ENCODE results near the gene GRB7. TPM values are rescaled to one million over a fixed set of nuclear protein-coding genes. Genes with fewer than 3 reads are reported as not detected.
A peak's percentile ranks its signal among the peaks of the same experiment; 100 is the strongest.

GRB7 gene
- total and polyA plus RNA-seq, 2 donors (not counting 1 experiment from before 2014, with no cell fraction given), result 0.81 to 0.84 TPM

DNA sequence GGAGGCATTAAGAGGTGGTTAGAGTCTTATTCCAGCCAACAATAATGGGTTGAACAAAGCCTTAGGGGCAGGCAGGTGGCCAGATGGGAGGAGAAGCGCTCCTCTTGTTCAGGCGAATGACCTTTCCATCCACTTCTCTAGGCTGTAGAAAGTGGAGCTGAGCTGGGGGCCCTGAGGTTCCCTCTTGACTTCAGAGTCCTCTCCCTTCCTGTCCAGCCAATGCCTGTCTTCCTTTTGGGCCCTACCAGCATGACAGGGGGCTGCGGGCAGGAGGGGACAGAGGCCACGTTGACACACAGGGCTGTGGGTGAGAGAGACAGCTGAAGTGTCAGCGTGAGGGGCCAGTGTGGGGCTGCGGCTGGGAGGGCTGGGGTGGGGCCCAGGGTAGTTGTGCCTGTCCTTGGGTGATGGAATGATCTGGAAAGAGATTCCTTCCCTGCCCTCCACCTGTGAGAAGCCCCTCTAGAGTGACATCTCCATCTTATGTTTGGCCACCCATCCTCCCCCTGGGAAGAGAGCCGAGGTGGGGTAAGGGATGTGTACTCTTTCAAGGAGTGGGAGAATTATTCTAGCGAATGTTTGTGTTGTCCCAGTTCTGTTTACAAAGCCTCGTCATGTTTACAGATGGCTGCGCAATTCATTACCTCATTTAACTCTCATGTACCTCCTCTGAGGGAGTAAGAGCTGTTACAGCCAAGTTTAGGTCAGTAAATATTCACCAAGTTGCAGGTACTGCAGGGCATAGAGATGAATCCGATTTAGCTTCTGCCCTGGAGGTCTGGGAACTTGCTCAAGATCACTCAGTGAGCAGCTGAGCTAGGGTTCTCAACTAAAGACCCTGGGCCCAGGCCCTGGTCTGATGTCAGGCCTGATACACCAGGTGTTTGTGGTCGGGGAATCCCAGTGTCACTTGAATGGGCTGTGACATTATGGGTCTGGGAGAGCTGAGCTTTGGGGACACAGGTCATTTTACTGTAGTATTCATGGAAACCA is 34.5 kb upstream of the GRB7 start:
- ChIA-PET POLR2A (no interaction called here), CTCF (interaction anchor here (0.7 kb wide), 1 partner anchor 36 kb away, joined by 3 read pairs; no protein-coding TSS in a partner anchor)
- H3K27me3 Mint-ChIP-seq, result peaks cover 30% of the 10 kb centered on the region
- no peak overlapping the region for H3K27ac Mint-ChIP-seq
- Histone ChIP-seq H3K9me3 (ENCODE audit: control extremely low read depth in 1 of 3, control insufficient read depth in 2 of 3, insufficient read depth in 1 of 3, low read length in 2 of 3) (peaks cover 0 to 4% (median 0%) of the 10 kb centered on the region in 3 donors), H3K4me3 (ENCODE audit: control extremely low read depth in 1 of 5, extremely low read depth in 1 of 5, insufficient read depth in 1 of 5, low read depth in 2 of 5, low read length in 4 of 5) (no peak overlapping the region), H3K4me1 (ENCODE audit: control insufficient read depth in 2 of 2, insufficient read depth in 2 of 2, low read length in 2 of 2) (peaks cover 17 to 24% of the 10 kb centered on the region in 2 donors), H3K79me2 (ENCODE audit: control insufficient read depth, insufficient read depth, low read length) (no peaks in the 10 kb centered on the region), H3K27ac (ENCODE audit: low read length in 2 of 2) (no peak overlapping the region), H4K20me1 (ENCODE audit: control insufficient read depth, insufficient read depth, low read length, poor library complexity, severe bottlenecking) (no peaks in the 10 kb centered on the region), H3K36me3 (replicated peaks in 1 of 2; ENCODE audit: control extremely low read depth in 1 of 2, control insufficient read depth in 1 of 2, extremely low read depth in 1 of 2, insufficient read depth in 2 of 2, low read length in 1 of 2) (no peaks in the 10 kb centered on the region), H3K27me3 (replicated peaks in 1 of 4; ENCODE audit: control extremely low read depth in 1 of 4, control insufficient read depth in 3 of 4, insufficient read depth in 4 of 4, low read length in 3 of 4) (peaks cover 0 to 33% (median 17%) of the 10 kb centered on the region in 4 experiments), H3K4me2 (replicated peaks; ENCODE audit: low read depth, low read length, poor library complexity, severe bottlenecking) (no peak overlapping the region), H3K9ac (ENCODE audit: low read length) (no peak overlapping the region), H2AFZ (ENCODE audit: insufficient read depth, low read depth, low read length, poor library complexity, severe bottlenecking) (no peak overlapping the region)
- DNase-seq (peak; percentile 34), ATAC-seq (ENCODE audit: low read depth) (peak; percentile 33)
- no peak overlapping the region for H3K4me3 Mint-ChIP-seq
- no peaks in the 10 kb centered on the region for H3K9me3 Mint-ChIP-seq (ENCODE audit: insufficient read depth)
- WGBS (ENCODE audit: insufficient coverage), result 88% methylated on average over 2 of the region's 12 CpGs
- TF ChIP-seq, protein P1, sequence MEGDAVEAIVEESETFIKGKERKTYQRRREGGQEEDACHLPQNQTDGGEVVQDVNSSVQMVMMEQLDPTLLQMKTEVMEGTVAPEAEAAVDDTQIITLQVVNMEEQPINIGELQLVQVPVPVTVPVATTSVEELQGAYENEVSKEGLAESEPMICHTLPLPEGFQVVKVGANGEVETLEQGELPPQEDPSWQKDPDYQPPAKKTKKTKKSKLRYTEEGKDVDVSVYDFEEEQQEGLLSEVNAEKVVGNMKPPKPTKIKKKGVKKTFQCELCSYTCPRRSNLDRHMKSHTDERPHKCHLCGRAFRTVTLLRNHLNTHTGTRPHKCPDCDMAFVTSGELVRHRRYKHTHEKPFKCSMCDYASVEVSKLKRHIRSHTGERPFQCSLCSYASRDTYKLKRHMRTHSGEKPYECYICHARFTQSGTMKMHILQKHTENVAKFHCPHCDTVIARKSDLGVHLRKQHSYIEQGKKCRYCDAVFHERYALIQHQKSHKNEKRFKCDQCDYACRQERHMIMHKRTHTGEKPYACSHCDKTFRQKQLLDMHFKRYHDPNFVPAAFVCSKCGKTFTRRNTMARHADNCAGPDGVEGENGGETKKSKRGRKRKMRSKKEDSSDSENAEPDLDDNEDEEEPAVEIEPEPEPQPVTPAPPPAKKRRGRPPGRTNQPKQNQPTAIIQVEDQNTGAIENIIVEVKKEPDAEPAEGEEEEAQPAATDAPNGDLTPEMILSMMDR (IDR thresholded peaks at IDR 0.05), result no peak
- no peak for TF ChIP-seq EZH2 (IDR thresholded peaks at IDR 0.05; ENCODE audit: borderline replicate concordance, insufficient read depth, low read depth, low read length, poor library complexity, severe bottlenecking)
- H3K4me1 Mint-ChIP-seq, result peaks cover 18% of the 10 kb centered on the region
- intact Hi-C loops (cut with micrococcal nuclease), result no loop called here

DNA sequence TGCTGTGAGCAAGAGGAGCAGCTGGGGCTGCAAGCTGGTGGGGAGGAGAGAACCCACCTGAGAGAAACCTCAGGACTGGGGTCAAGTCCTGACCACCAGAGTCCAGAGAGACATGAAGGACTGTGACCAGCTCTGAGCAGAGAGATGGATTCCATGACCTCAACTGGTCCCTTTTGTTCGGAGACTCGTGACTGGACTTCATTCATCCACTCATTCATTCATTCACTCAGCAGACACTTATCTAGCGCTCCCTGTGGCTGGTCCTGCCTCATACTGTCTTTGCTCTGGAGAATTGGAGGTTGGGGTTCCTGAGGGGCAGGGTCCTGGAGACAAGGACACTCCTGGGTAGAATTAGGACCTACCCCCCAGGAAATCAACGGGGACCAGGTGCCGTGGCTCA is 33.8 kb upstream of the GRB7 start:
- Mint-ChIP-seq H3K4me1 (peaks cover 18% of the 10 kb centered on the region), H3K27me3 (peaks cover 27% of the 10 kb centered on the region), H3K4me3 (no peak overlapping the region), H3K27ac (no peak overlapping the region), H3K9me3 (ENCODE audit: insufficient read depth) (no peaks in the 10 kb centered on the region)
- H3K4me3 ChIP-seq (ENCODE audit: control extremely low read depth in 1 of 5, extremely low read depth in 1 of 5, insufficient read depth in 1 of 5, low read depth in 2 of 5, low read length in 4 of 5), result no peak overlapping the region
- ChIA-PET POLR2A (no interaction called here), CTCF (interaction anchor here (0.7 kb wide), 1 partner anchor 37 kb away, joined by 3 read pairs; no protein-coding TSS in a partner anchor)
- H3K9ac ChIP-seq (ENCODE audit: low read length), result no peak overlapping the region
- H4K20me1 ChIP-seq (ENCODE audit: control insufficient read depth, insufficient read depth, low read length, poor library complexity, severe bottlenecking), result no peaks in the 10 kb centered on the region
- WGBS (ENCODE audit: insufficient coverage), result 91% methylated on average over 2 of the region's 5 CpGs
- no peak overlapping the region for H2AFZ ChIP-seq (ENCODE audit: insufficient read depth, low read depth, low read length, poor library complexity, severe bottlenecking)
- DNase-seq (no peak), ATAC-seq (ENCODE audit: low read depth) (no peak)
- H3K27ac ChIP-seq (ENCODE audit: low read length in 2 of 2), result no peak overlapping the region
- H3K9me3 ChIP-seq (ENCODE audit: control extremely low read depth in 1 of 3, control insufficient read depth in 2 of 3, insufficient read depth in 1 of 3, low read length in 2 of 3), result peaks cover 0 to 4% (median 0%) of the 10 kb centered on the region in 3 donors
- intact Hi-C loops (cut with micrococcal nuclease), result no loop called here
- H3K4me2 ChIP-seq (replicated peaks; ENCODE audit: low read depth, low read length, poor library complexity, severe bottlenecking), result no peak overlapping the region
- H3K27me3 ChIP-seq (replicated peaks in 1 of 4; ENCODE audit: control extremely low read depth in 1 of 4, control insufficient read depth in 3 of 4, insufficient read depth in 4 of 4, low read length in 3 of 4), result peaks cover 0 to 27% (median 17%) of the 10 kb centered on the region in 4 experiments
- TF ChIP-seq, protein P1 (IDR thresholded peaks at IDR 0.05), result no peak
- no peak for TF ChIP-seq EZH2 (IDR thresholded peaks at IDR 0.05; ENCODE audit: borderline replicate concordance, insufficient read depth, low read depth, low read length, poor library complexity, severe bottlenecking)
- no peaks in the 10 kb centered on the region for H3K79me2 ChIP-seq (ENCODE audit: control insufficient read depth, insufficient read depth, low read length)
- H3K36me3 ChIP-seq (replicated peaks in 1 of 2; ENCODE audit: control extremely low read depth in 1 of 2, control insufficient read depth in 1 of 2, extremely low read depth in 1 of 2, insufficient read depth in 2 of 2, low read length in 1 of 2), result no peaks in the 10 kb centered on the region
- peaks cover 18 to 24% of the 10 kb centered on the region in 2 donors for H3K4me1 ChIP-seq (ENCODE audit: control insufficient read depth in 2 of 2, insufficient read depth in 2 of 2, low read length in 2 of 2)

All from B cell (primary cell).